Measurements from ENCODE around the gene PLCD1.
"Not testable (repeated sequence)": the region's sequence is repeated elsewhere in the genome, so short reads cannot be mapped to it uniquely, and the experiment has no call there.

PLCD1 gene

DNA sequence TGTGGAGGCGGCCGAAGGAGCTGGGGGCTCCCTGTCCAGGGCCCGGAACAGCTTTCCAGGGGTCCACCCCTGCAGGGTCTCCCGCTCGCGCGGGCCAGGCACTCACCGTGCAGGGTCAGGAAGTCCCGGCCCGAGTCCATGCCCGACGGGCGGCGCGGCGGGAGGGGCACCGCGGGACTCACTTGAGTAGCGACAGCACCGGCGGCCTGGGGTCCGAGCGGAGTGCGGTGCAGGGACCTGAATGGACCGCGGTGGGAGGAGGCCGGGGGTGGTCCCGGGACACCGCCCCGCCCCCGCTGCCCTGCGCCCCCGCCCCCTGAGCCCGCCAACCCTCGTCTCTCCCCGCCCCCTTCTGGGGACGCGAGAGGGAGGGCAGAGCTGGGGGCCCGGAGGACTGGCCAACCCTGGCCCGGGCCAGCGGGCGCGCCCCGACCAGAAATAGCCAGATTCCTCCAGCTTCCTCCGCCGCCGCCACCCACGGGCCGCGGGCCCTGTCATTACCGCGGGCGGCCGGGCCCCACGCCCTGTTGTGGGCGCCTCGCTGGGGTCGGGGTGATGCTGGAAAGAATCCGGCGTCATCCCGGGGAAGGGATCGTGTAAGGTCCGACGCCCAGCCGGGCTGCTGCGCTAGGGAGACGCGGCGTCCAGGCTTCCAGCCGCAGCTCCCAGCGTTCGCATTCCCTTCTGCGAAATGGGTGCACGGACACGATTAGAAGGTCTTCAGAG lies at the start of gene PLCD1:
Gene PLCD1, minus strand, starts transcription at position 243 of the 726 bp plus-strand sequence. Its CDS starts 103 bp downstream, at position 140.
- DNase-seq (ENCODE audit: low spot score) = peak; percentile 89

DNA sequence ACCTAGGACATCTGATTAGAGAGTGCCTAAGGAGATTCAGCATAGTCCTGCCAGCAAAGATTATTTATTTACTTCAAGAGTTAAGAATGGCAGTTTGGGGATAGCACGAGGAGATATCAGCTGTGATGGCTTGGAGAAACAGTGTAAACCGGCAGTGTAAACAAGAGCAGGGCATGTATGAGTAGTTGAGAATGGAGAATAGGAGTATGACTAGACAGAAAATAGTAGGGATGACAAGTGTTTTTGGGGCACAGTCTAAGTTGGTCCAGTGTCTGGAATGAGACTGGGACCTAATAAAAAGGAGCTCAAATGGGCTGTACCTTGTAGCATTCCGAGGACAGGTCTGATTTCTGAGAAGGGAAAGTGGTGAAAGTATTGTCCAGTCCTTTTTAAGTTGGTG lies 47.6 kb upstream of the PLCD1 start:
- DNase-seq (ENCODE audit: low spot score) = not testable (repeated sequence)

DNA sequence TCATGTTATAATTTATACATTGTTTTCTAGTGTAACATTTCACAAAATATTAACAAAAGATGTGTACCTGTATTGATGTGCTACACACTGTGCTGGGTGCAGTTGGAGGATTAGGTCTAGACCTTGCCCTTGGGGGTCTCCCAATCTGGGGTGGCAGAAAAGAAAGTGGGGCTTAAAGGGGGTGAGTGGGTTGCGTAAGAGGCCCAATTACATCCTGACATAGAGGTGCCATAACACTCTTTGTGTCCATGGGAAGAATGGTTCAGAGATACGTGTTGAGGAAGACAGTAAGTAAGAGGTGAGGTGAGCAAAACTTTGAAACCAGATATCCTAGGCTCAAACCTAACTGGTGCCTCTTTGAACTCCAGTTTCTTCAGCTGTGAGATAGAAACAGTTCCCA lies 40.6 kb upstream of the PLCD1 start:
- DNase-seq (ENCODE audit: low spot score) = no peak

DNA sequence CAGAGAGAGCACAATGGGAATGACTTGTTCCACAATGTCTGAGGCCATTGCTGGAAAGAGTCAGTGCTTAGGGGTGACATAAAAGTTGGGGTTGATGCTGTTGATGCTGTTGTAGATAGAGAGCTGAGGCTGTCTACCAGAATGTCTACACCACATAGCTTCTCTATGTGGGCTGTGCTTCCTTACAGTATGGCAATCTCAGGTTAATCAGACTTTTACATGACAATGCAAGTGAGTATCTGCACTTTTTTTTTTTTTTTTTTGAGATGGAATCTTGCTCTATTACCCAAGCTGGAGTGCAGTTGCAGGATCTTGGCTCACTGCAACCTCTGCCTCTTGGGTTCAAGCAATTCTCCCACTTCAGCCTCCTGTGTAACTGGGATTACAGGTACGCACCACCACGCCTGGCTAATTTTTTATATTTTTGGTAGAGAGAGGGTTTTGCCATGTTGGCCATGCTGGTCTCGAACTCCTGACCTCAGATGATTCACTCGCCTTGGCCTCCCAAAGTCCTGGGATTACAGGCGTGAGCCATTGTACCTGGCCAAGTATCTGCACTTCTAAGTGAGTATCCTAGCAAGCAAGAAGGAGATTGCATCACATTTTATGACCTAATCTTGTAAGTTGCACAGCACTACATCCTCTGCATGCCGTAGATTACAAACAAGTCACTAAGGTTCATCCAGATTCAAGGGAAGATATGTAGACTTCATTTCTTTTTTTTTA lies 38.2 kb upstream of the PLCD1 start:
- no peak for DNase-seq (ENCODE audit: low spot score)

DNA sequence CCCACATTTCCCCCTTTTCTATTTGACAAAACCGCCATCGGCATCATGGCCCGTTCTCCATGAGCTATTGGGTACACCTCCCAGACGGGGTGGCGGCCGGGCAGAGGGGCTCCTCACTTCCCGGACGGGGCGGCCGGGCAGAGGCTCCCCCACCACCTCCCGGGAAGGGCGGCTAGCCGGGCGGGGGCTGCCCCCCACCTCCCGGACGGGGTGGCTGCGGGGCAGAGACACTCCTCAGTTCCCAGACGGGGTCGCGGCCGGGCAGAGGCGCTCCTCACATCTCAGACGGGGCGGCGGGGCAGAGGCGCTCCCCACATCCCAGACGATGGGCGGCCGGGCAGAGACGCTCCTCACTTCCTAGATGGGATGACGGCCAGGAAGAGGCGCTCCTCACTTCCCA lies 35.0 kb upstream of the PLCD1 start:
- DNase-seq (ENCODE audit: low spot score) = not testable (repeated sequence)

DNA sequence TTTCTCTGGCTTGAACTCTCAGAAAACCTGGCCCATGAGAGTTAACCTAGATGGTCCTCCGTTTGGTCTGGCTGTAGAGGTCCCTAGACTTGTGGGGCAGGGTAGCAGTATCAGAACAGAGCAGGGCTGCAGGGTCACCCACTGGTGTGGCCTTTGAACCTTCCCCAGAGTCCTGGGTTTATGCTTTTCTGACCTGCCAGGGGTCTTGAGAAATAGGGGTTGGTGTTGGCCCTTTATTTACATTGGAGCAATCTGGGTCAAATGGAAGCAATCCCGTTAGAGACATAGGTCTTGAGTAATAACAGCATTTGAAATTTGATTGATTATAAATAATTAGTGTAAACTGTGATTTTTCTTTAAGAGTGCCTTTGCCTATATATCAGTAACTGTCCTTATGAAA lies 33.4 kb upstream of the PLCD1 start:
- no peak for DNase-seq (ENCODE audit: low spot score)

DNA sequence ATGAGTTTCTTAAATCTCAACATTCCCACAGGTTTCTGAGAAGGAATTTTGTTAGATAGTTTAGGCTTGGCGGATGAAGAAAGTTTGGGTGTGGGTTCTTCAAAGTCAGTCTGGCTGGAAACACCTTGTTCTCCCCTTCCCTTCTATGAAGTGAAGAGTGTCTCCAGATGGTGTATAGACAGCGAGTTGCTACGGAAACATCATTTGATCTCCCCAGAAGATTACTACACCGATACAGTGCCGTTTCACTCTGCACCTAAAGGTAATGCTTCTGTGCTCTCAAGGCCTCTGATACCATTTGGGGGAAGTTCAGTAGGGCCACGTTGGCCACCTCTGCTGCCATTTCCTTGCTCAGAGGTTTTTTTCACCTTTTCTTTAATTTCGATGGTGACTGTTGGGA lies 30.1 kb upstream of the PLCD1 start:
- no peak for DNase-seq (ENCODE audit: low spot score)

DNA sequence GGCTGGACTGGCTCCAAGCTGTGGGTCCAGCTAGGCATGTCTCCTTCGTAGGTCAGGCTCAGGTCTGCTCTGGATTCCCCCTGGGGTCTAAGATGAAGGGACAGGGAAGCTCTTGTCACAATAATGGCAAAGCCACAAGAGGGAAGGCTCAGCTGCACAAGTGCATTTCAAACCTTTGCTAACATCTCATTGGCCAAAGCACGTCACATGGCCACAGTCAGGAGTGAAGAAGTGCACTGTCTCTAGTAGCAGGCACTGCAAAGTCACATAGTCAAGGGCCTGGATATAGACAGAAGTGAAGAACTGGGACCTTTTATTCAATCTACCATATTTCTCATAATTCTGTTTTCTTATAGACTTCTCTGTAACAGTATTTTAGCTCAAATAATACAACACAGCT lies 29.7 kb upstream of the PLCD1 start:
- DNase-seq (ENCODE audit: low spot score) = no peak

DNA sequence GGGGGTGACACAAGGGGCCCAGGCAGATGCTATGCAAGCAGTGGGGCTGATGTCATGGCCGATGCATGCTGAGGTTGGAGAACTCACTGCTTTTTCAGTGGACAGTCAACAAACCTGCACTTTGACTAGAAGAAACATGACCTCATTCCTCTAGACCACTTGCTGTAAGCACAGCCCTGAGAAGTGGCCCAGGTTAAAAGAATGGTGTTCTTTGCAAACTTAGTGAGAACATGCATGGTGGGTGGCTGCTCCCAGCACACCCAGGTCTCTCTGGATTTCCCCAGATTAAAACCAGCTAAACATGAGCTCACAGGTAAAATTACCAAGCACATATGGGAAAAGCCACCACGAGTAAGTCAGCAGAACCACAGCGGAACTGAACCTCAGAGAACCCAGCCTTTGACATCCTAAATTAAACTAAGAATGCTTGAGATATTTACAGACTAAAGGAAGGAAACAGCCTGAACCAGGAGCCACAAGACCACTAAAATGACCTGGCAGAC lies 25.1 kb upstream of the PLCD1 start:
- DNase-seq (ENCODE audit: low spot score) = no peak

DNA sequence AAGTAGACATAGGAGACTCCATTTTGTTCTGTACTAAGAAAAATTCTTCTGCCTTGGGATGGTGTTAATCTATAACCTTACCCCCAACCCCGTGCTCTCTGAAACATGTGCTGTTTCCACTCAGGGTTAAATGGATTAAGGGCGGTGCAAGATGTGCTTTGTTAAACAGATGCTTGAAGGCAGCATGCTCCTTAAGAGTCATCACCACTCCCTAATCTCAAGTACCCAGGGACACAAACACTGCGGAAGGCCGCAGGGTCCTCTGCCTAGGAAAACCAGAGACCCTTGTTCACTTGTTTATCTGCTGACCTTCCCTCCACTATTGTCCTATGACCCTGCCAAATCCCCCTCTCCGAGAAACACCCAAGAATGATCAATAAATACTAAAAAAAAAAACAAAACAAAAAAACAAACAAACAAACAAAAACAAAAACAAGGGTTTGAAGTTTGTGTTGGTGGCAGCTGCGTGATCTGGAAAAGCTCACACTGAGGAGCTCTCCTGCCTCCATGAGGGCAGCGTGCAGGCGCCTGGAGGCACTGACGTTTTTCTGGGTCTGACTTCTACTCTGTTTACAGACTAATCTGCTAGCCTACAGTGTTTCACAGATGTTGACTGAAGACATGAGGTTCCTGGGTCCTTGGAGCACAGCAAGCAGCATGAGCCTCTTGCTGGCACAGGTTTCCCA lies 24.5 kb upstream of the PLCD1 start:
- not testable (repeated sequence) for DNase-seq (ENCODE audit: low spot score)

DNA sequence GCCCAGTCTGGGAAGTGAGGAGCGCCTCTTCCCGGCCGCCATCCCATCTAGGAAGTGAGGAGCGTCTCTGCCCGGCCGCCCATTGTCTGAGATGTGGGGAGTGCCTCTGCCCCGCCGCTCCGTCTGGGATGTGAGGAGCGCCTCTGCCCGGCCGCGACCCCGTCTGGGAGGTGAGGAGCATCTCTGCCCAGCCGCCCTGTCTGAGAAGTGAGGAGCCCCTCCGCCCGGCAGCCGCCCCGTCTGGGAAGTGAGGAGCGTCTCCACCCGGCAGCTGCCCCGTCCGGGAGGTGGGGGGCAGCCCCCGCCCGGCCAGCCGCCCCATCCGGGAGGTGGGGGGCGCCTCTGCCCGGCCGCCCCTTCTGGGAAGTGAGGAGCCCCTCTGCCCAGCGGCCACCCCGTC lies 23.8 kb upstream of the PLCD1 start:
- not testable (repeated sequence) for DNase-seq (ENCODE audit: low spot score)

DNA sequence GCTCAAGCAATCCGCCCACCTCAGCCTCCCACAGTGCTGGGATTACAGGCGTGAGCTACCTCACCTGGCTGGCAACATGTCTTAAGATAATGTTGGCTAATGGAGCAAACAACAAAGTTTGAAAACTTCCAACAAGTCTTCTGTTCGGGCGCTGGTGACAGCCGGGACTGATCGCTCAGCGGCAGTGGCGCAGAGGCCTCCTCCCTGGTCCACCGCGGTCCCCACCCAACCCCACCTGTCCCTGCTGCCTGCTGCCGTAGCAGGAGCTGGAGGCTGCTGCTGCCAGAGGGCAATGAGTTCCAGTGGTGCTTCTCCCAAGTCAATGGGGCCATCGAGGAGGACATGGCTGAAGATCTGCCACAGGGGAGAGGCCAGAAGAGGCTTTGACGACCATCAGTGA lies 21.7 kb upstream of the PLCD1 start:
- no peak for DNase-seq (ENCODE audit: low spot score)

DNA sequence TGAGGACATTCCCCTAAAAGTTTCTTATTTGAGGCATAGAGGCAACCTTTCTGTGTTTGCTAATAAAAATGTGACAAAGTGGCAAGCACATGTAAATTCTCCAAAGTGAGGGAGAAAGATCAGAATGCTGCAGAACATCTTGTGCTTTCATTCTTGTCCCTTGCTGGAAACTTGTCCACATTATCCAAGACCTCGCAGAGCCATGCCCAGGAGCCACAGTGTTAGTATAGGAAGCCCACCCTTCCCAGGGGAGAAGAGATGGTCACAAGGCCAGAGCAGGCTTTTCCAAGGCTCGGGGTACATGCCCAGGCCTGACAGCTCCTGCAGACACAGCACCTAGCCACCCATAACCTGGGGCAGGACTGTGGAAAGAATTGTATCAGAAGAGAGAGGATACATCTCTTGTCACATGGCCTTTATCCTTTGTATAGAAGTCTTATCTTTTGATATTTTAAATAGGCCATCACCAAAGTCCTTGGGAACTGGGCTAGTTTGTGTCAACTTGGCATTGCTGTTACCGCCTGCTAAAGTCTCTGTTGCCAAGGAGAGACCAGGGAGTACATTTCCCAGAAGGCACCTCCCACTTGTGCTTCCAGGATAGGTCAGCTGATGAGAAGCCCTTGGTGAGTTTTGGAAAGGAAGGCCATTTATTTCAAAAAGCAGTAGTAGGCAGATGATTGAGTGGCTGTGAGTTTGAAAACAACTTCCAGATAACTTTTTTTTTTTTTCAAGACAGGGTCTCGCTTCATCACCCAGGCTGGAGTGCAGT lies 20.1 kb upstream of the PLCD1 start:
- DNase-seq (ENCODE audit: low spot score) = no peak

DNA sequence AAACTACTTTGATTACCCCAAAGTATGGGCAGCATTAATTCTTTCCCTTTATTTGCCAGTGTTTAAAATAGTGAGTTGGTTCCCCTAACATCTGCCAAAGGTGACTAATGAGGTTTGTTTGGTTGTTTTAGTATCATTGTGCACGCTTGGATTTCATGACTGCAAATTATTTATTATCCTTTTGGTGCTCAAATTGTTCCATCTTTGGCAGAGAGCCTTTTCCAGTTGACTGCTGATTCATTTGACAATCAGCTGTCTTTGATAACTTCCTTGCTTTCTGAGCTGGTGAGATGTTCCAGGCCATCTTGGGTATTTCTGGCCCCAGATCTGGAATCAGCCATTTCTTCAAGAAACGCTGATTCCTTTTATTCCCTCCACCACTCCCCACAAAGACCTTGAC lies 18.5 kb upstream of the PLCD1 start:
- no peak for DNase-seq (ENCODE audit: low spot score)

DNA sequence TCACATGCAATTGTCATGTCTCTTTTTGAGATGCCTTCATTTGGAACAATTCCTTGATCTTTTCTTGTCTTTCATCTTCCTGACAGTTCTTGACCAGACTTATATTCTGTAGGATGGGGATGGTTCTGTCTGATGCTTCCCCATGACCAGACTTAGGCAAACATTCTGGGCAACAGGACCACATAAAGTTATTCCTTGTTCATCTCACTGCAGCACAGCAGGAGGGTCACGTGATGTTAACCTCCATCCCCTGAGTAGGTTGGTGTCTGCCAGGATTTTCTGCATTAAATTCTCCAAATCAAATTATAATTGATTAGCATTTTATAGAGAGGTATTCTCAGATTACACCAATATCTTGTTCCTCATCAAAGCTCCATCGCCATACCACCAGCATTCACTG lies 17.4 kb upstream of the PLCD1 start:
- DNase-seq (ENCODE audit: low spot score) = no peak

DNA sequence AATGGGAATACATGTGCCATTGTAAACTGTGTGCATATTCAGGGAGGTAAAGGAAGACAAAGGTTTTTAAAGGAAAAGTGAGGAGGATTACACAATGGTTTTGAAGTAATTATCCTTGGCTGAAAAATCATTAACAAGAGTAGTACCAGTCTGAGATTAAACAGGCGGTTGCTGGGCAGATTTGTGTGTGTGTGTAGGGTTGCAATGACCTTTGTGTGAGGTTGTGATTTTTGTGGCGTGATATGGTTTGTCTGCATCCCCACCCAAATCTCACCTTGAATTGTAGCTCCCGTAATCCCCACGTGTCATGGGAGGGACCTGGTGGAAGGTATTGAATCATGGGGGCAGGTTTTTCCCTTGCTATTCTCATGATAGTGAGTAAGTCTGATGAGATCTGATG lies 16.6 kb upstream of the PLCD1 start:
- DNase-seq (ENCODE audit: low spot score) = no peak

DNA sequence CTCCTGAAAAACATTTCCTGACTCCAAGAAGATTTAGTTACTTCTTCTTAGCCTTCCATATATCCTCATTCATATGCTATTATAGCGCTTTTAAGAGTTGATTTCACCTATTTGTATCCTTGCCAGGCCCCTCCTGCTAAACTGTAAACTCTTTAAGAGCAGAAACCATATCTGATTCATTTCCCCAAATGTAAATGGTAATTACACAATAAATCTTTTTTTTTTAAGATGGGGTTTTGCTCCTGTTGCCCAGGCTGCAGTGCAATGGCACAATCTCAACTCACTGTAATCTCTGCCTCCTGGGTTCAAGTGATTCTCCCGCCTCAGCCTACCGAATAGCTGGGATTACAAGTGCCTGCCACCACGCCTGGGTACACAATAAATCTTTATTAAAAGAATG lies 14.0 kb upstream of the PLCD1 start:
- DNase-seq (ENCODE audit: low spot score) = no peak

DNA sequence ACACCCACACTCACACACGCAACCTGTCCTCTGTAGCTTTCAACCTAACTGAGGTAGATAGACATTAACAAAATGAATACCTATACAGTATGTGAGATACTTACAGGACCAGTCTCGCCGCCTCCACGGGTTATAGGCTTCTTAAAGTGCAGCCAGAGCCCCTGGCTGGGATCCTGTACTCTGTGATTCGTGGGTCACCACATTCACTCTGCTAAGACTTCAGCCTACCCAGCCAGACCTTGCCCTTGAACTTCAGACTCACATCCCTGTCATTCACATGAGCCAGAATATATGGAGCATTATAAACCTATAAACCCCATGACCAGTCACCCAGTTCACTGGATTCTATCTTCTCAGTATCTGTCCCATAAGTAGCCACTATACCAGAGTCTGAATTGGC lies 11.0 kb upstream of the PLCD1 start:
- DNase-seq (ENCODE audit: low spot score) = no peak

DNA sequence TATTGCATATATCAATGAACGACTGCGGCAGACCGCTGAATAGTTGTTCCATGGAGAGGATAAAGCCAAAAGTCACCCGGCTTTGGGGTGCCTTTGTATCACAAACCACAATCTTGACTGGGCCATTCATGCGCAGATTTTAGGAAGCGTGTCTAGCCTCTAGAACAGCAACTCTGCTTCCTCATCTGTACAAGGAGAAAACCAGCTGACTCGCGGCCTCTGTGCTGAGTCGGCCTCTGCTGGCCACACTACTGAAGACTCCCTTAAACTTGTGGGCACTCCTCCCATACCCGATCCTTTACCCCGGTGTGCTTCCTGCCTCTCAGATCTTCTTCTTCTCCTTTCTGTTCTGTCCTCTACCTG lies 10.4 kb upstream of the PLCD1 start:
- DNase-seq (ENCODE audit: low spot score) = no peak

DNA sequence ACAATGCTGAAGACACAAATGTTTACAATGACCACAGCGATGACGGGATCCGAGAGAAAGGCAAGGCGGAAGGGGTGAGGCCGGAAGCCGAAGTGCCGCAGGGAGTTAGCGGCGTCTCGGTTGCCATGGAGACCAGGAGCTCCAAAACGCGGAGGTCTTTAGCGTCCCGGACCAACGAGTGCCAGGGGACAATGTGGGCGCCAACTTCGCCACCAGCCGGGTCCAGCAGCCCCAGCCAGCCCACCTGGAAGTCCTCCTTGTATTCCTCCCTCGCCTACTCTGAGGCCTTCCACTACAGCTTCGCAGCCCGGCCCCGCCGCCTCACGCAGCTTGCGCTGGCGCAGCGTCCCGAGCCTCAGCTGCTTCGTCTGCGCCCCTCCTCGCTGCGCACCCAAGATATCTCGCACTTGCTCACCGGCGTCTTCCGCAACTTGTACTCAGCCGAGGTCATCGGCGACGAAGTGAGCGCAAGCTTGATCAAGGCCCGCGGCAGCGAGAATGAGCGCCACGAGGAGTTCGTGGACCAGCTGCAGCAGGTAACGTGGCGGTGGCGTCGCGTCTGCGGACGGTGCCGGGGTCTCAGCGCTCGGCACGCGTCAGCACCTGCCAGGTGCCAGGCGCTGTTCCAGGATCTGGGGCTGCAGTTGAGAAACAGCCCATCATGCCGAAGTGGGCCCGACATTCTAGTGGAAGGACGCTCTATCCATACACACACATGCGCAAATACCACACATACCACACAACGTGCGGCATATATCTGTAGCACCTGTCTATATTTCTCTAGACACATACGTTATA lies 9.9 kb upstream of the PLCD1 start, which contains the start of gene DLEC1:
Gene DLEC1, plus strand, starts transcription at position 108 of the 798 bp plus-strand sequence. Its CDS starts 18 bp downstream, at position 126.
- peak; percentile 80 for DNase-seq (ENCODE audit: low spot score)

DNA sequence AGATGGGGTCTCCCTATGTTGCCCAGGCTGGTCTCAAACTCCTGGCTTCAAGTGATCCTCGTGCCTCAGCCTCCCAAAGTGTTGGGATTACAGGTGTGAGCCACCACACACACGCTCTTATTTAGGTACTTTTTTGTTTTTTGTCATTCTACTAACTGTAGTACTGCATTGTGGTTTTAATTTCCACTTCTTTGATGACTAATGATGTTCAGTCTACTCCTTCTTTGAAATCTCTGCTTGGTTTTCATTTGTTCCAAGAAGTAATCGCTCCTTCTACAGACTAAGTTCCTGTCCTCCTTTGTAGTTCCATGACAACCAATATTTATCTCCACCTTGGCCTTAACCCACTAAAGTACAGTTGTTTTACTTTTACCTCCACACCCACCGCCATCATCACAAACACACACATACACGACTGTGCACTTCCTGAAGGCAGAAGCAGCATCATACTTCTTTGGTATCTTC lies 9.0 kb upstream of the PLCD1 start:
- peak; percentile 14 for DNase-seq (ENCODE audit: low spot score)
